ENCODE data around the gene CLCN7.

Gene CLCN7

GRCh38 chr16:1464196-1464893 lies 10.5 kb downstream of the CLCN7 start:
- no peak for DNase-seq (ENCODE audit: low read depth in 2 of 2)

- no peak for DNase-seq (ENCODE audit: low read depth in 2 of 2)
These were observed 13.7 kb downstream of the CLCN7 start for GRCh38 chr16:1461146-1461545.

GRCh38 chr16:1460602-1461138 lies 14.2 kb downstream of the CLCN7 start:
- DNase-seq (ENCODE audit: low read depth in 2 of 2), result no peak

- DNase-seq (ENCODE audit: low read depth in 2 of 2), result no peak
These were observed 14.9 kb downstream of the CLCN7 start for GRCh38 chr16:1459967-1460366.

- no peak for DNase-seq (ENCODE audit: low read depth in 2 of 2)
These were observed 15.9 kb downstream of the CLCN7 start for GRCh38 chr16:1458977-1459341.

GRCh38 chr16:1458336-1458976 lies 16.4 kb downstream of the CLCN7 start:
- no peak for DNase-seq (ENCODE audit: low read depth in 2 of 2)

GRCh38 chr16:1457489-1458245 lies 17.2 kb downstream of the CLCN7 start:
- no peak for DNase-seq (ENCODE audit: low read depth in 2 of 2)

GRCh38 chr16:1456951-1457350 lies 17.9 kb downstream of the CLCN7 start:
- DNase-seq (ENCODE audit: low read depth in 2 of 2), result no peak

GRCh38 chr16:1455190-1456171 lies 19.3 kb downstream of the CLCN7 start:
- DNase-seq (ENCODE audit: low read depth in 2 of 2), result no peak

- DNase-seq (ENCODE audit: low read depth in 2 of 2), result no peak
These were observed 20.3 kb downstream of the CLCN7 start for GRCh38 chr16:1454561-1454960.

- no peak for DNase-seq (ENCODE audit: low read depth in 2 of 2)
These were observed 21.5 kb downstream of the CLCN7 start for GRCh38 chr16:1453316-1453715.

- DNase-seq (ENCODE audit: low read depth in 2 of 2), result no peak
These were observed 22.3 kb downstream of the CLCN7 start for GRCh38 chr16:1452530-1452929.

GRCh38 chr16:1451702-1452392 lies 23.0 kb downstream of the CLCN7 start:
- DNase-seq (ENCODE audit: low read depth in 2 of 2), result no peak

- DNase-seq (ENCODE audit: low read depth in 2 of 2), result no peak
These were observed 24.0 kb downstream of the CLCN7 start for GRCh38 chr16:1450841-1451240.

GRCh38 chr16:1450218-1450617 lies 24.6 kb downstream of the CLCN7 start:
- no peak for DNase-seq (ENCODE audit: low read depth in 2 of 2)

GRCh38 chr16:1449201-1449788 lies 25.5 kb downstream of the CLCN7 start:
- no peak for DNase-seq (ENCODE audit: low read depth in 2 of 2)

GRCh38 chr16:1448536-1449116 lies 26.2 kb downstream of the CLCN7 start:
- DNase-seq (ENCODE audit: low read depth in 2 of 2), result no peak

GRCh38 chr16:1447965-1448364 lies 26.9 kb downstream of the CLCN7 start:
- no peak for DNase-seq (ENCODE audit: low read depth in 2 of 2)

- DNase-seq (ENCODE audit: low read depth in 2 of 2), result no peak
These were observed 28.3 kb downstream of the CLCN7 start for GRCh38 chr16:1446296-1447080.
